Right lobe of liver (tissue), 4 donors: ENCODE measurements around the gene VSTM2L.

ENCODE experiments used
- CTCF ChIP-seq, 4 donors: fragments of 200-600 bp in 3 of 4; fragments of 450-650 bp in 1 of 4; IDR thresholded peaks; one replicate each; pipeline versions ENCODE4 v1.5.1 to v1.8.0; 2016 to 2022; ENCODE audit warnings: antibody characterized with exemption in 4 of 4, mild to moderate bottlenecking in 2 of 4
- POLR2A ChIP-seq: fragments of 450-650 bp; IDR thresholded peaks from one replicate; pipeline ENCODE4 v1.6.1; 2017; ENCODE audit warnings: antibody characterized with exemption, mild to moderate bottlenecking
- donor health status: DM: no; HTN: no; CAD: no.
- donor health status: DM: no; HTN: no; CAD: no.
- donor health status: DM: no; HTN: yes; CAD: no.

- TF ChIP-seq POLR2A (no peak), CTCF (IDR thresholded peaks at IDR 0.05) (no peak)
Measured at GRCh38 chr20:37920270-37920669, 17.3 kb downstream of the VSTM2L start.
